SJCRH30 (cell line): ENCODE results near the gene SH2D6. TPM values are rescaled to one million over a fixed set of nuclear protein-coding genes. Genes with fewer than 3 reads are reported as not detected.

Source experiments
- DNase-seq, 2 experiments: peaks; one replicate each; pipeline ENCODE4 v3.0.0-alpha.2; 2015 to 2020
- H3K27ac ChIP-seq: fragments of 250-450 bp; sonication (Bioruptor Pico); 2 replicates; pipeline ENCODE4 v1.5.1; 2020; ENCODE audit warnings: mild to moderate bottlenecking, moderate library complexity
- H3K27me3 ChIP-seq: fragments of 250-450 bp; sonication (Bioruptor Pico); 2 replicates; pipeline ENCODE4 v1.5.1; 2020; ENCODE audit warnings: mild to moderate bottlenecking, moderate library complexity
- H3K36me3 ChIP-seq: fragments of 250-450 bp; sonication (Bioruptor Pico); 2 replicates; pipeline ENCODE4 v1.5.1; 2020; ENCODE audit warnings: mild to moderate bottlenecking, moderate library complexity
- H3K4me1 ChIP-seq: fragments of 250-450 bp; sonication (Bioruptor Pico); 2 replicates; pipeline ENCODE4 v1.5.1; 2020; ENCODE audit warnings: mild to moderate bottlenecking, moderate library complexity
- H3K4me3 ChIP-seq: fragments of 250-450 bp; sonication (Bioruptor Pico); 2 replicates; pipeline ENCODE4 v1.5.1; 2020; ENCODE audit warnings: mild to moderate bottlenecking, moderate library complexity
- H3K9me3 ChIP-seq: fragments of 250-450 bp; sonication (Bioruptor Pico); replicated peaks from 2 replicates; pipeline ENCODE4 v1.5.1; 2020; ENCODE audit warnings: mild to moderate bottlenecking, moderate library complexity
- total RNA-seq: library from RNA; depleted of rRNA; stranded (reverse); fragments of >200 nt; shearing (Covaris generic); gene quantifications from 2 replicates; pipeline ENCODE4 v1.2.3, GENCODE V29; 2014

SH2D6 gene
- total RNA-seq, 1 experiment from 2014 or later = 0.77 TPM

- Histone ChIP-seq H3K4me1 (peaks cover 15% of the 10 kb centered on the region), H3K4me3 (no peak overlapping the region), H3K27me3 (no peaks in the 10 kb centered on the region), H3K27ac (no peak overlapping the region), H3K36me3 (no peaks in the 10 kb centered on the region), H3K9me3 (no peaks in the 10 kb centered on the region)
- DNase-seq = no peak
Observed at GRCh38 chr2:85425588-85425987, 7.1 kb downstream of the SH2D6 start.

GRCh38 chr2:85427300-85427835, 8.9 kb downstream of the SH2D6 start:
- Histone ChIP-seq H3K27ac (no peak overlapping the region), H3K9me3 (no peaks in the 10 kb centered on the region), H3K4me1 (peaks cover 20% of the 10 kb centered on the region), H3K4me3 (no peak overlapping the region), H3K27me3 (no peaks in the 10 kb centered on the region), H3K36me3 (no peaks in the 10 kb centered on the region)
- DNase-seq = no peak

GRCh38 chr2:85428343-85428881, 9.9 kb downstream of the SH2D6 start:
- no peaks in the 10 kb centered on the region for H3K9me3 ChIP-seq
- H3K27me3 ChIP-seq = no peaks in the 10 kb centered on the region
- peaks cover 27% of the 10 kb centered on the region for H3K4me1 ChIP-seq
- H3K27ac ChIP-seq = no peak overlapping the region
- no peak for DNase-seq
- H3K36me3 ChIP-seq = no peaks in the 10 kb centered on the region
- no peak overlapping the region for H3K4me3 ChIP-seq

GRCh38 chr2:85429213-85429923, 10.9 kb downstream of the SH2D6 start:
- Histone ChIP-seq H3K9me3 (no peaks in the 10 kb centered on the region), H3K4me3 (no peak overlapping the region), H3K27me3 (no peaks in the 10 kb centered on the region), H3K36me3 (no peaks in the 10 kb centered on the region), H3K27ac (no peak overlapping the region), H3K4me1 (peaks cover 30% of the 10 kb centered on the region)
- DNase-seq = peak in 1 of 2 experiments; percentile 39

- no peaks in the 10 kb centered on the region for H3K27me3 ChIP-seq
- H3K4me1 ChIP-seq = peaks cover 33% of the 10 kb centered on the region
- no peak overlapping the region for H3K27ac ChIP-seq
- no peak overlapping the region for H3K4me3 ChIP-seq
- H3K9me3 ChIP-seq = no peaks in the 10 kb centered on the region
- no peaks in the 10 kb centered on the region for H3K36me3 ChIP-seq
- no peak for DNase-seq
Observed at GRCh38 chr2:85429924-85430289, 11.4 kb downstream of the SH2D6 start.

- peak; percentile 77 to 85 for DNase-seq
- peaks cover 36% of the 10 kb centered on the region for H3K4me1 ChIP-seq
- H3K4me3 ChIP-seq = peak overlapping the region; percentile 4; the same call in 1 of the 2 replicates
- no peaks in the 10 kb centered on the region for H3K36me3 ChIP-seq
- peak overlapping the region; percentile 58 for H3K27ac ChIP-seq
- H3K27me3 ChIP-seq = no peaks in the 10 kb centered on the region
- H3K9me3 ChIP-seq = no peaks in the 10 kb centered on the region
Observed at GRCh38 chr2:85430752-85431569, 12.4 kb downstream of the SH2D6 start.

GRCh38 chr2:85431570-85432205, 13.2 kb downstream of the SH2D6 start:
- no peaks in the 10 kb centered on the region for H3K9me3 ChIP-seq
- peak overlapping the region; percentile 58 for H3K27ac ChIP-seq
- H3K36me3 ChIP-seq = no peaks in the 10 kb centered on the region
- no peaks in the 10 kb centered on the region for H3K27me3 ChIP-seq
- peak overlapping the region; percentile 4; the same call in 1 of the 2 replicates for H3K4me3 ChIP-seq
- peaks cover 41% of the 10 kb centered on the region for H3K4me1 ChIP-seq
- peak in 1 of 2 experiments; percentile 43 for DNase-seq

GRCh38 chr2:85433511-85434089, 15.1 kb downstream of the SH2D6 start:
- H3K4me1 ChIP-seq = peaks cover 50% of the 10 kb centered on the region
- peak overlapping the region; percentile 65 for H3K27ac ChIP-seq
- no peaks in the 10 kb centered on the region for H3K9me3 ChIP-seq
- H3K36me3 ChIP-seq = no peaks in the 10 kb centered on the region
- peak overlapping the region; percentile 8 for H3K4me3 ChIP-seq
- no peaks in the 10 kb centered on the region for H3K27me3 ChIP-seq
- DNase-seq = peak; percentile 99

- Histone ChIP-seq H3K27ac (no peak overlapping the region; the same call in 1 of the 2 replicates), H3K27me3 (no peaks in the 10 kb centered on the region), H3K4me1 (peaks cover 56% of the 10 kb centered on the region), H3K36me3 (no peaks in the 10 kb centered on the region), H3K4me3 (no peak overlapping the region), H3K9me3 (no peaks in the 10 kb centered on the region)
- no peak for DNase-seq
Observed at GRCh38 chr2:85434696-85435095, 16.2 kb downstream of the SH2D6 start.

GRCh38 chr2:85435220-85435958, 16.9 kb downstream of the SH2D6 start:
- DNase-seq = no peak
- Histone ChIP-seq H3K9me3 (no peaks in the 10 kb centered on the region), H3K4me1 (peaks cover 56% of the 10 kb centered on the region), H3K27me3 (no peaks in the 10 kb centered on the region), H3K36me3 (no peaks in the 10 kb centered on the region), H3K27ac (no peak overlapping the region), H3K4me3 (no peak overlapping the region)

- no peaks in the 10 kb centered on the region for H3K9me3 ChIP-seq
- no peaks in the 10 kb centered on the region for H3K27me3 ChIP-seq
- H3K4me3 ChIP-seq = no peak overlapping the region
- H3K36me3 ChIP-seq = no peaks in the 10 kb centered on the region
- H3K27ac ChIP-seq = no peak overlapping the region
- DNase-seq = peak in 1 of 2 experiments; percentile 31
- H3K4me1 ChIP-seq = peaks cover 52% of the 10 kb centered on the region
Observed at GRCh38 chr2:85435981-85436835, 17.7 kb downstream of the SH2D6 start.

GRCh38 chr2:85436836-85437487, 18.4 kb downstream of the SH2D6 start:
- Histone ChIP-seq H3K4me1 (peaks cover 44% of the 10 kb centered on the region), H3K27me3 (no peaks in the 10 kb centered on the region), H3K4me3 (peak overlapping the region; percentile 65), H3K9me3 (no peaks in the 10 kb centered on the region), H3K36me3 (no peaks in the 10 kb centered on the region), H3K27ac (peak overlapping the region; percentile 94)
- DNase-seq = peak in 1 of 2 experiments; percentile 47
